VCaP (cell line): ENCODE results near the gene PITPNC1.
"Not testable (repeated sequence)": the region's sequence is repeated elsewhere in the genome, so short reads cannot be mapped to it uniquely, and the experiment has no call there.

Source experiments
- H3K27ac ChIP-seq: fragments of 450-650 bp; 2 replicates; pipeline ENCODE4 v1.5.1; 2017
- CTCF ChIP-seq: fragments of 450-650 bp; conservative IDR thresholded peaks from 2 replicates; pipeline ENCODE4 v1.5.1; 2017; ENCODE audit warnings: mild to moderate bottlenecking, moderate library complexity

PITPNC1 gene

GRCh38 chr17:67403483-67403882, 26.4 kb downstream of the PITPNC1 start:
- no peak overlapping the region for H3K27ac ChIP-seq

GRCh38 chr17:67408455-67408830, 31.4 kb downstream of the PITPNC1 start:
- H3K27ac ChIP-seq = not testable (repeated sequence)

More at GRCh38 chr17:67403483-67403882, 26.4 kb downstream of the PITPNC1 start:
- no peak for TF ChIP-seq CTCF

- no peak overlapping the region for H3K27ac ChIP-seq
- no peak for TF ChIP-seq CTCF
Observed at GRCh38 chr17:67411397-67411796, 34.3 kb downstream of the PITPNC1 start.

GRCh38 chr17:67412032-67412431, 35.0 kb downstream of the PITPNC1 start:
- H3K27ac ChIP-seq = no peak overlapping the region
- no peak for TF ChIP-seq CTCF

GRCh38 chr17:67412941-67413340, 35.9 kb downstream of the PITPNC1 start:
- TF ChIP-seq CTCF = no peak
- no peak overlapping the region for H3K27ac ChIP-seq

- no peak for TF ChIP-seq CTCF
- H3K27ac ChIP-seq = no peak overlapping the region
Observed at GRCh38 chr17:67413388-67413787, 36.3 kb downstream of the PITPNC1 start.

GRCh38 chr17:67414130-67414529, 37.0 kb downstream of the PITPNC1 start:
- TF ChIP-seq CTCF = no peak
- no peak overlapping the region for H3K27ac ChIP-seq

- H3K27ac ChIP-seq = no peak overlapping the region
- no peak for TF ChIP-seq CTCF
Observed at GRCh38 chr17:67414559-67414958, 37.5 kb downstream of the PITPNC1 start.
